ENCODE measurements around the gene OBSL1. TPM values are rescaled to one million over a fixed set of nuclear protein-coding genes. Genes with fewer than 3 reads are reported as not detected.

The OBSL1 gene
- total and polyA plus RNA-seq, 2 of the 4 experiments (the other 2 are of a cell fraction): 21.5 to 51.2 TPM

- Histone ChIP-seq H3K23ac (ENCODE audit: low read depth, low read length) (no peak overlapping the region), H3K79me1 (ENCODE audit: low read depth in 1 of 2, low read length in 2 of 2) (no peaks in the 10 kb centered on the region), H3K9ac (ENCODE audit: low read depth, low read length) (no peak overlapping the region), H2AFZ (replicated peaks; ENCODE audit: low read length, poor library complexity) (no peak overlapping the region), H2BK120ac (ENCODE audit: low read depth, low read length) (no peak overlapping the region), H3K27me3 (ENCODE audit: control insufficient read depth, insufficient read depth, low read length) (peaks cover 50% of the 10 kb centered on the region), H3K18ac (ENCODE audit: low read depth, low read length) (no peak overlapping the region), H3K9me3 (ENCODE audit: control insufficient read depth, insufficient read depth, low read length) (no peaks in the 10 kb centered on the region), H3K4ac (ENCODE audit: low read depth, low read length) (no peak overlapping the region), H2AK5ac (ENCODE audit: low read depth, low read length) (no peak overlapping the region), H2BK15ac (ENCODE audit: low read depth, low read length) (no peak overlapping the region), H4K5ac (ENCODE audit: low read depth, low read length) (no peak overlapping the region), H2BK5ac (ENCODE audit: low read depth, low read length, poor library complexity, severe bottlenecking) (no peak overlapping the region), H3K56ac (ENCODE audit: extremely low read depth, insufficient read depth, low read length) (no peak overlapping the region), H2AK9ac (replicated peaks; ENCODE audit: low read depth, low read length, poor library complexity) (no peak overlapping the region), H4K20me1 (ENCODE audit: insufficient read depth, low read length) (no peaks in the 10 kb centered on the region; the same call in 1 of the 2 replicates), H3K4me1 (ENCODE audit: control insufficient read depth, insufficient read depth, low read length) (peaks cover 21% of the 10 kb centered on the region), H2BK20ac (ENCODE audit: low read depth, low read length) (no peak overlapping the region), H3K4me3 (ENCODE audit: insufficient read depth, low read depth, low read length) (no peak overlapping the region), H3K14ac (replicated peaks; ENCODE audit: low read depth, low read length) (no peak overlapping the region), H3K36me3 (ENCODE audit: control insufficient read depth, insufficient read depth, low read length) (no peaks in the 10 kb centered on the region), H4K8ac (ENCODE audit: low read depth in 2 of 2, low read length in 2 of 2) (no peak overlapping the region), H3K9me1 (ENCODE audit: insufficient read depth, low read length) (no peaks in the 10 kb centered on the region), H3K27ac (ENCODE audit: insufficient read depth, low read length) (no peak overlapping the region), H4K91ac (ENCODE audit: insufficient read depth, low read depth, low read length) (no peak overlapping the region), H3K4me2 (ENCODE audit: low read depth, low read length) (no peak overlapping the region)
- 49% methylated on average over 5 of the region's 10 CpGs; no CpG with 5 or more reads in 1 of the 2 experiments for WGBS, 2 experiments (ENCODE audit: extremely low coverage in 2 of 2, insufficient read length in 1 of 2)
- CTCF ChIA-PET: interaction anchor here (0.7 kb wide), 2 partner anchors 8 to 12 kb away, joined by 3 to 5 read pairs; no protein-coding TSS in a partner anchor
- BruUV-seq (replicated peaks): no TSS peak
- DNase-seq (no peak), ATAC-seq (ENCODE audit: low read depth) (no peak)
- dilution Hi-C loops (cut with HindIII; ENCODE audit: low sequenced_read_pairs, unreplicated experiment) (no loop called here), intact Hi-C loops (cut with micrococcal nuclease) (no loop called here), in situ Hi-C loops (cut with MboI; ENCODE audit: low sequenced_read_pairs) (no loop called here)
- no peak for TF ChIP-seq MXI1 (IDR thresholded peaks at IDR 0.05; ENCODE audit: borderline replicate concordance, low read depth, low read length)
- TF ChIP-seq MAFK (IDR thresholded peaks at IDR 0.05; ENCODE audit: low read depth, low read length): no peak
- TF ChIP-seq, protein P1, sequence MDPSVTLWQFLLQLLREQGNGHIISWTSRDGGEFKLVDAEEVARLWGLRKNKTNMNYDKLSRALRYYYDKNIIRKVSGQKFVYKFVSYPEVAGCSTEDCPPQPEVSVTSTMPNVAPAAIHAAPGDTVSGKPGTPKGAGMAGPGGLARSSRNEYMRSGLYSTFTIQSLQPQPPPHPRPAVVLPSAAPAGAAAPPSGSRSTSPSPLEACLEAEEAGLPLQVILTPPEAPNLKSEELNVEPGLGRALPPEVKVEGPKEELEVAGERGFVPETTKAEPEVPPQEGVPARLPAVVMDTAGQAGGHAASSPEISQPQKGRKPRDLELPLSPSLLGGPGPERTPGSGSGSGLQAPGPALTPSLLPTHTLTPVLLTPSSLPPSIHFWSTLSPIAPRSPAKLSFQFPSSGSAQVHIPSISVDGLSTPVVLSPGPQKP (IDR thresholded peaks at IDR 0.05; ENCODE audit: borderline replicate concordance, low read depth, low read length): no peak
- TF ChIP-seq RCOR1 (IDR thresholded peaks at IDR 0.05; ENCODE audit: insufficient replicate concordance, low read length): no peak
- POLR2A ChIA-PET (ENCODE audit: unreplicated experiment): interaction anchor here (0.5 kb wide), 1 partner anchor 9 kb away, joined by 3 read pairs; no protein-coding TSS in a partner anchor
These were observed 53.2 kb downstream of the OBSL1 start for GRCh38 chr2:219517954-219518778.
